Measurements from ENCODE around the gene EPB41L2. TPM values are rescaled to one million over a fixed set of nuclear protein-coding genes. Genes with fewer than 3 reads are reported as not detected.

Gene EPB41L2
- total and polyA plus RNA-seq, 8 donors, result 13.0 to 63.0 (median 17.4) TPM

DNA sequence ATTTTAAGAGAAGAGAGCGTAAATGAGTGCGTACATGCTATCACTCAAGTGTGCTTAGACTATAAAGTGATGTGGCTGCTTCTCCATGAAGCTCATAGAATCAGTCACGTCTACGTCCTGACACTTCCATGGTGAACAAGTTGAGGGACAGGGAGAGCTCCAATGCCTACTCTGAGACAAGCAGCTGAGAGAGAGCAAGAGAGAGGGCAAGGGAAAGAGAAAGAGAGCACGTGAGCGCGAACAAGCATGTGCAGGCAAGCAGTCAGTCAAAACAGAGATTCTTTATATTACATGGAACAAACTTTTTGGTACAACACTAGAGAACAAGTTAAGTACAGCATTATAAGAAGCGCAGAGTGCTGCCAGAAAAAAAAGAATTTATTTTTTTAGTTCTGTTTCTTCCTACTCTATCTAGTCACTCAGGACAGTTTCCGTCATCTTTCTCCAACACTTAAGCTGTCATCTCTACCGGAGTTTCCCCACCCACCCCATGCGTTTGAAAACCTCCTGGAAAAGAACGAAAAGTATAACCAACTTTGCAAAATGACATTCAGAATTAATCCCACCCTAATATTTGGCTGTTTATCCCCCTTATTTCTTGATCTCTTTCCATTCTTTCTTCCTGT lies 61.8 kb downstream of the EPB41L2 start:
- no peak for DNase-seq
- Histone ChIP-seq H3K27me3 (no peaks in the 10 kb centered on the region), H3K9me3 (no peaks in the 10 kb centered on the region), H3K36me3 (no peaks in the 10 kb centered on the region), H3K27ac (no peak overlapping the region), H3K4me3 (no peak overlapping the region), H3K4me1 (peaks cover 0 to 25% (median 9%) of the 10 kb centered on the region in 3 donors)
- intact Hi-C loops (cut with DNase I), result no loop called here
- ATAC-seq, result no peak
- WGBS, 2 donors, result 80 to 81% methylated on average over 12 of the region's 12 CpGs
- no peak for FAIRE-seq
- TF ChIP-seq, protein P1, sequence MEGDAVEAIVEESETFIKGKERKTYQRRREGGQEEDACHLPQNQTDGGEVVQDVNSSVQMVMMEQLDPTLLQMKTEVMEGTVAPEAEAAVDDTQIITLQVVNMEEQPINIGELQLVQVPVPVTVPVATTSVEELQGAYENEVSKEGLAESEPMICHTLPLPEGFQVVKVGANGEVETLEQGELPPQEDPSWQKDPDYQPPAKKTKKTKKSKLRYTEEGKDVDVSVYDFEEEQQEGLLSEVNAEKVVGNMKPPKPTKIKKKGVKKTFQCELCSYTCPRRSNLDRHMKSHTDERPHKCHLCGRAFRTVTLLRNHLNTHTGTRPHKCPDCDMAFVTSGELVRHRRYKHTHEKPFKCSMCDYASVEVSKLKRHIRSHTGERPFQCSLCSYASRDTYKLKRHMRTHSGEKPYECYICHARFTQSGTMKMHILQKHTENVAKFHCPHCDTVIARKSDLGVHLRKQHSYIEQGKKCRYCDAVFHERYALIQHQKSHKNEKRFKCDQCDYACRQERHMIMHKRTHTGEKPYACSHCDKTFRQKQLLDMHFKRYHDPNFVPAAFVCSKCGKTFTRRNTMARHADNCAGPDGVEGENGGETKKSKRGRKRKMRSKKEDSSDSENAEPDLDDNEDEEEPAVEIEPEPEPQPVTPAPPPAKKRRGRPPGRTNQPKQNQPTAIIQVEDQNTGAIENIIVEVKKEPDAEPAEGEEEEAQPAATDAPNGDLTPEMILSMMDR (IDR thresholded peaks at IDR 0.05), result no peak

DNA sequence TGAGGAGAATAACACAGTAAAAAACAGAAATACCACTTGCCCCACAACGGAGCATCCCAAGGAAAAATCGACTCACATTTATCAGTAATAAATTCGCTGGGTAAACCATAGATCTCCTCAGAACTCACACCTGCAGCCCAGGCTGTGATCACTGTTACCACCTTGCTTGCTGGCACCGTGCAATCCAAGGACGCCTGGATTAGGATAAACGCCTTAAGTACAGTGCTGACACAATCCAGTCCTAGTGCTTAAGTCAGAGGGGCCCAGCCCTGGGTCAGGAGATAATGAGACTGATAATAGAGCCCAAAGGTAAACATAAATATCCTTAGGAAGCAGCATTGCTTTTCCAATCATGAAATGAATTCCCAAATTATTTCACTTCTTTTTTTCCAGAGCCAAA lies 62.5 kb downstream of the EPB41L2 start:
- H3K36me3 ChIP-seq, result no peaks in the 10 kb centered on the region
- WGBS, 2 donors, result 37 to 42% methylated on average over 6 of the region's 6 CpGs
- no peak overlapping the region for H3K4me3 ChIP-seq
- H3K4me1 ChIP-seq, result peaks cover 0 to 28% (median 12%) of the 10 kb centered on the region in 3 donors
- DNase-seq (no peak), ATAC-seq (peak; percentile 47 to 60 (median 52)), FAIRE-seq (no peak)
- TF ChIP-seq, protein P1 (IDR thresholded peaks at IDR 0.05), result no peak
- H3K27me3 ChIP-seq, result no peaks in the 10 kb centered on the region
- no peak overlapping the region for H3K27ac ChIP-seq
- no peaks in the 10 kb centered on the region for H3K9me3 ChIP-seq
- intact Hi-C loops (cut with DNase I), result no loop called here

DNA sequence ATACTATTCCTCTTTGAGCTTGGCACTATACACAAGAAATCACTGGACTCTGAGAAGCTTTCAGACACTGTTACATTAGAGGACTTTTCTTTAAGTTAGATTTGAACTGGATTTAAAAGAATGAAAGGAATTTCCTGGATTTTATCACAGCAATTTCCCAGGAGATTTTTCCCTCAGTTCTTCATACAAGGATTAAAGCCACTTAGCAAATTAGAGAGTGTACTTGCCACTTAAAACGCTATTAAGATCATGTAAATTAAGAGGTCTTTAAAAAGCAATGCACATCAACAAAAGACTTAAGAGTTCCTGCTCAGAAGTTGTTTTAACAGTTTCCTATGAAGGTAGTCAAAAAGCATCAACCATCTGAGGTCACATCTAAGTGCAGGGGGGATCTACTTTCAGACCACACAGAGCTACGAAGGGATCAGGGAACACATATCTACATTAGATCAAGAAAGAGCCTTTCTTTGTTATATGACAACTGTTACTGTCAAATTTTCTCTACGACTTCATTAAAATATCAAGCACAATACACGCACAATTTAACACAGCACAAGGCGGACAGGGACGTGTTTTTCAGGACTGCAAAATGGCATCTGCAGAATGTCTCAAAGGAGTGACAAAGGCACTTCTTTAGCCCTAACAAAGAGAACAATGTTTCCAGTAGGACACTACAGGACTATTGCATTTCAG lies 65.8 kb downstream of the EPB41L2 start:
- Histone ChIP-seq H3K9me3 (no peaks in the 10 kb centered on the region), H3K4me1 (peaks cover 0 to 20% (median 10%) of the 10 kb centered on the region in 3 donors), H3K36me3 (no peaks in the 10 kb centered on the region), H3K27me3 (no peaks in the 10 kb centered on the region), H3K4me3 (no peak overlapping the region), H3K27ac (no peak overlapping the region)
- DNase-seq (no peak), FAIRE-seq (no peak), ATAC-seq (no peak)
- intact Hi-C loops (cut with DNase I), result no loop called here
- TF ChIP-seq, protein P1 (IDR thresholded peaks at IDR 0.05), result no peak
- 79 to 85% methylated on average over 6 of the region's 6 CpGs for WGBS, 2 donors

DNA sequence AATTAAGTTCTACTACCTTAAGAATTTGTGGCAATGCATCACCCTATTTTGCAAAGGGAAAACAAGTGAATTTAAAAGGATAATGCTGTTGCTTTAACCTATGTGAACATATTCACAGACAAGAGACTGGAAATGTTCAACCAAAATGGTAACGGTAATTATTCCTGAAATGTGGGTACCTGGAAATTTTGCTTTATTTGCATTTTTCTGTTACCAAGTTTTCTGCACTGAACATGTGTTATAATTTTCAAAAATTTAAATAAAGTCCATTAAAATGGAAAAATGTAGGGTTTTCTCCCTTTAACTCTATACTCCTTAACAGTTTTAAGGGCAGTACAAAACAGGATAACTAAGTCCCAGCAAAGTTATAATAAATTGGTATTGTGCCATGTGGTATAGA lies 66.4 kb downstream of the EPB41L2 start:
- peaks cover 0 to 14% (median 12%) of the 10 kb centered on the region in 3 donors for H3K4me1 ChIP-seq
- H3K4me3 ChIP-seq, result no peak overlapping the region
- no peak for ATAC-seq
- no peak for DNase-seq
- H3K27ac ChIP-seq, result no peak overlapping the region
- 93 to 98% methylated on average over 1 of the region's 1 CpG for WGBS, 2 donors
- no peak for FAIRE-seq
- intact Hi-C loops (cut with DNase I), result no loop called here
- TF ChIP-seq, protein P1 (IDR thresholded peaks at IDR 0.05), result no peak
- no peaks in the 10 kb centered on the region for H3K9me3 ChIP-seq
- no peaks in the 10 kb centered on the region for H3K36me3 ChIP-seq
- H3K27me3 ChIP-seq, result no peaks in the 10 kb centered on the region

All from pancreas (tissue), 10 donors.